WTC11 (cell line): ENCODE measurements around the gene UCP1. TPM values are rescaled to one million over a fixed set of nuclear protein-coding genes. Genes with fewer than 3 reads are reported as not detected.

Experiments used
- ATAC-seq: fragments of 200-7000 bp; cut with Tn5 transposase; 2 replicates; pipeline ENCODE4 v1.10.0; 2021; ENCODE audit warnings: mild to moderate bottlenecking, moderate library complexity
- CTCF ChIA-PET: fragments of 300-600 bp; sonication (Branson Sonifier 250); formaldehyde crosslinking; loops from one replicate; lab custom pipeline; 2021; ENCODE audit warnings: antibody characterized with exemption; lab: Charles Lee
- POLR2A ChIA-PET: fragments of 350-600 bp; sonication (Branson Sonifier 250); formaldehyde crosslinking; loops from one replicate; lab custom pipeline; 2021; ENCODE audit warnings: antibody characterized with exemption; lab: Charles Lee
- DNase-seq: peaks from one replicate; pipeline ENCODE4 v3.0.0; 2021; ENCODE audit warnings: low spot score
- H3K27ac Mint-ChIP-seq: 2 replicates; pipeline ENCODE4 v1.8.0; 2021; ENCODE audit warnings: mixed read lengths
- H3K27me3 Mint-ChIP-seq: 2 replicates; pipeline ENCODE4 v1.8.0; 2021; ENCODE audit warnings: low read depth, mild to moderate bottlenecking, moderate library complexity, mixed read lengths
- H3K36me3 Mint-ChIP-seq: 2 replicates; pipeline ENCODE4 v1.8.0; 2021; ENCODE audit warnings: mixed read lengths
- H3K4me1 Mint-ChIP-seq: 2 replicates; pipeline ENCODE4 v1.8.0; 2022; ENCODE audit warnings: mixed read lengths
- H3K4me3 Mint-ChIP-seq: 2 replicates; pipeline ENCODE4 v1.8.0; 2021; ENCODE audit warnings: mild to moderate bottlenecking, moderate library complexity, mixed read lengths
- H3K9me3 Mint-ChIP-seq: 2 replicates; pipeline ENCODE4 v1.8.0; 2021; ENCODE audit warnings: mixed read lengths
- AFF4 ChIP-seq: sonication (generic); formaldehyde crosslinking; IDR thresholded peaks from 2 replicates; pipeline ENCODE4 v1.8.1; 2023; ENCODE audit warnings: mild to moderate bottlenecking, missing genetic modification reagents, borderline replicate concordance
- AR ChIP-seq: fragments of 250-450 bp; sonication (Bioruptor Pico); IDR thresholded peaks from 2 replicates; pipeline ENCODE4 v1.9.0; 2021; ENCODE audit warnings: mild to moderate bottlenecking
- ATF1 ChIP-seq: sonication (generic); formaldehyde crosslinking; IDR thresholded peaks from 2 replicates; pipeline ENCODE4 v1.8.1; 2023; ENCODE audit warnings: mild to moderate bottlenecking, moderate library complexity, missing genetic modification reagents
- CREB1 ChIP-seq: sonication (generic); formaldehyde crosslinking; IDR thresholded peaks from 2 replicates; pipeline ENCODE4 v1.8.0; 2023; ENCODE audit warnings: mild to moderate bottlenecking, missing genetic modification reagents
- FOXJ3 ChIP-seq: sonication (generic); formaldehyde crosslinking; IDR thresholded peaks from 2 replicates; pipeline ENCODE4 v1.9.0; 2021; ENCODE audit warnings: missing genetic modification reagents, mild to moderate bottlenecking, borderline replicate concordance
- FOXP4 ChIP-seq: sonication (generic); formaldehyde crosslinking; IDR thresholded peaks from 2 replicates; pipeline ENCODE4 v1.8.0; 2022; ENCODE audit warnings: mild to moderate bottlenecking, missing genetic modification reagents
- GABPB1 ChIP-seq: sonication (generic); formaldehyde crosslinking; IDR thresholded peaks from 2 replicates; pipeline ENCODE4 v1.8.1; 2023; ENCODE audit warnings: mild to moderate bottlenecking, missing genetic modification reagents
- JAZF1 ChIP-seq: fragments of 250-450 bp; sonication (Bioruptor Pico); IDR thresholded peaks from 2 replicates; pipeline ENCODE4 v1.9.0; 2021; ENCODE audit warnings: moderate library complexity, mild to moderate bottlenecking, inconsistent platforms
- NFE2L1 ChIP-seq: sonication (generic); formaldehyde crosslinking; IDR thresholded peaks from 2 replicates; pipeline ENCODE4 v1.8.1; 2023; ENCODE audit warnings: missing genetic modification reagents
- RORB ChIP-seq: fragments of 250-450 bp; sonication (Bioruptor Pico); IDR thresholded peaks from 2 replicates; pipeline ENCODE4 v1.9.0; 2021; ENCODE audit warnings: mild to moderate bottlenecking
- SMAD3 ChIP-seq: sonication (generic); formaldehyde crosslinking; IDR thresholded peaks from 2 replicates; pipeline ENCODE4 v1.8.0; 2022; ENCODE audit warnings: missing genetic modification reagents, mild to moderate bottlenecking, borderline replicate concordance
- TP53 ChIP-seq: sonication (generic); formaldehyde crosslinking; IDR thresholded peaks from 2 replicates; pipeline ENCODE4 v1.8.1; 2023; ENCODE audit warnings: mild to moderate bottlenecking, missing genetic modification reagents
- ZNF138 ChIP-seq: sonication (generic); formaldehyde crosslinking; conservative IDR thresholded peaks from 2 replicates; pipeline ENCODE4 v1.8.1; 2022; ENCODE audit warnings: mild to moderate bottlenecking, moderate library complexity, missing genetic modification reagents
- ZNF281 ChIP-seq: sonication (generic); formaldehyde crosslinking; IDR thresholded peaks from 2 replicates; pipeline ENCODE4 v1.8.0; 2023; ENCODE audit warnings: mild to moderate bottlenecking, missing genetic modification reagents
- ZNF317 ChIP-seq: sonication (generic); formaldehyde crosslinking; IDR thresholded peaks from 2 replicates; pipeline ENCODE4 v1.8.1; 2023; ENCODE audit warnings: low read depth, mild to moderate bottlenecking, moderate library complexity, missing genetic modification reagents, borderline replicate concordance
- ZSCAN18 ChIP-seq: fragments of 250-450 bp; sonication (Bioruptor Pico); IDR thresholded peaks from 2 replicates; pipeline ENCODE4 v2.1.2; 2022; ENCODE audit warnings: mild to moderate bottlenecking, moderate library complexity
- total RNA-seq: library from RNA; stranded (reverse); gene quantifications from 3 replicates; pipeline ENCODE4 v1.2.3, GENCODE V29; 2021
- TF ChIP-seq, protein P1 (sequence below): sonication (generic); formaldehyde crosslinking; IDR thresholded peaks from 2 replicates; pipeline ENCODE4 v1.8.1; 2023; ENCODE audit warnings: mild to moderate bottlenecking, missing genetic modification reagents
- TF ChIP-seq, protein P2 (sequence below): sonication (generic); formaldehyde crosslinking; IDR thresholded peaks from 2 replicates; pipeline ENCODE4 v1.8.1; 2023; ENCODE audit warnings: mild to moderate bottlenecking, moderate library complexity, missing genetic modification reagents
- TF ChIP-seq, protein P3 (sequence below): sonication (generic); formaldehyde crosslinking; IDR thresholded peaks from 2 replicates; pipeline ENCODE4 v1.8.1; 2022; ENCODE audit warnings: mild to moderate bottlenecking, missing genetic modification reagents, moderate library complexity, borderline replicate concordance

The UCP1 gene
- total RNA-seq, 1 experiment from 2014 or later, result 0.15 TPM

DNA sequence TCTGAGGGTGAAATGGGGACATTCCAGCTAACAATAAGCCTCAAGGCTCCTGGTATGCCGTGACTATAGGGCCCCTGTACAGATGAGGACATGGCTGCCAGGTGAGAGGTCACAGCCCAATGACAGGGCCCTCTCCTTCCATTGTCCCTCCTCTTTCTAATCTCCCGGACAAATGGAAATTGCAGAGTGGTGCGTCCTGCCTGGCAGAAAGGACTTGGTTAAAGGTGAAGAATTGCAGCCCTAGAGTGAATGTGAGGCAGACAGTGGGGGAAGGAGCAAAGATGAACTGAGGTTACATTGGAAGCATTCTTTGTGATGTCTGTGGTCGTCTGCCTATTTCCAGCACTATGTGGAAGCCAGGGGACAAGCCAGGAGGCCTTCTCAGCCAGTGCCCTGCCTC lies 6.7 kb upstream of the UCP1 start (continued):
- no peak for TF ChIP-seq ZNF281 (CRISPR knock-in tag)
- TF ChIP-seq TP53, result no peak
- no peak for TF ChIP-seq SMAD3
- TF ChIP-seq AR, result no peak
- TF ChIP-seq, protein P1, sequence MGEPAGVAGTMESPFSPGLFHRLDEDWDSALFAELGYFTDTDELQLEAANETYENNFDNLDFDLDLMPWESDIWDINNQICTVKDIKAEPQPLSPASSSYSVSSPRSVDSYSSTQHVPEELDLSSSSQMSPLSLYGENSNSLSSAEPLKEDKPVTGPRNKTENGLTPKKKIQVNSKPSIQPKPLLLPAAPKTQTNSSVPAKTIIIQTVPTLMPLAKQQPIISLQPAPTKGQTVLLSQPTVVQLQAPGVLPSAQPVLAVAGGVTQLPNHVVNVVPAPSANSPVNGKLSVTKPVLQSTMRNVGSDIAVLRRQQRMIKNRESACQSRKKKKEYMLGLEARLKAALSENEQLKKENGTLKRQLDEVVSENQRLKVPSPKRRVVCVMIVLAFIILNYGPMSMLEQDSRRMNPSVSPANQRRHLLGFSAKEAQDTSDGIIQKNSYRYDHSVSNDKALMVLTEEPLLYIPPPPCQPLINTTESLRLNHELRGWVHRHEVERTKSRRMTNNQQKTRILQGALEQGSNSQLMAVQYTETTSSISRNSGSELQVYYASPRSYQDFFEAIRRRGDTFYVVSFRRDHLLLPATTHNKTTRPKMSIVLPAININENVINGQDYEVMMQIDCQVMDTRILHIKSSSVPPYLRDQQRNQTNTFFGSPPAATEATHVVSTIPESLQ (CRISPR knock-in tag), result no peak
- no peak for TF ChIP-seq AFF4 (CRISPR knock-in tag)
- TF ChIP-seq ZSCAN18 (CRISPR knock-in tag), result no peak
- no peak for TF ChIP-seq FOXJ3 (CRISPR knock-in tag)
- no peak for TF ChIP-seq FOXP4 (CRISPR knock-in tag)

GRCh38 chr4:140571620-140572019 lies 2.9 kb upstream of the UCP1 start:
- ATAC-seq (no peak), DNase-seq (no peak)
- H3K36me3 Mint-ChIP-seq, result no peaks in the 10 kb centered on the region
- H3K4me1 Mint-ChIP-seq, result peaks cover 16% of the 10 kb centered on the region
- POLR2A ChIA-PET, result no interaction called here
- CTCF ChIA-PET, result no interaction called here
- H3K9me3 Mint-ChIP-seq, result peaks cover 17% of the 10 kb centered on the region
- no peak overlapping the region for H3K27ac Mint-ChIP-seq
- H3K4me3 Mint-ChIP-seq, result no peak overlapping the region
- peaks cover under 1% of the 10 kb centered on the region; the same call in 1 of the 2 replicates for H3K27me3 Mint-ChIP-seq
- TF ChIP-seq CREB1 (CRISPR knock-in tag), result no peak
- no peak for TF ChIP-seq NFE2L1
- TF ChIP-seq, protein P2, sequence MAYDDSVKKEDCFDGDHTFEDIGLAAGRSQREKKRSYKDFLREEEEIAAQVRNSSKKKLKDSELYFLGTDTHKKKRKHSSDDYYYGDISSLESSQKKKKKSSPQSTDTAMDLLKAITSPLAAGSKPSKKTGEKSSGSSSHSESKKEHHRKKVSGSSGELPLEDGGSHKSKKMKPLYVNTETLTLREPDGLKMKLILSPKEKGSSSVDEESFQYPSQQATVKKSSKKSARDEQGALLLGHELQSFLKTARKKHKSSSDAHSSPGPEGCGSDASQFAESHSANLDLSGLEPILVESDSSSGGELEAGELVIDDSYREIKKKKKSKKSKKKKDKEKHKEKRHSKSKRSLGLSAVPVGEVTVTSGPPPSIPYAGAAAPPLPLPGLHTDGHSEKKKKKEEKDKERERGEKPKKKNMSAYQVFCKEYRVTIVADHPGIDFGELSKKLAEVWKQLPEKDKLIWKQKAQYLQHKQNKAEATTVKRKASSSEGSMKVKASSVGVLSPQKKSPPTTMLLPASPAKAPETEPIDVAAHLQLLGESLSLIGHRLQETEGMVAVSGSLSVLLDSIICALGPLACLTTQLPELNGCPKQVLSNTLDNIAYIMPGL, result no peak
- TF ChIP-seq ATF1 (CRISPR knock-in tag), result no peak
- TF ChIP-seq ZNF138 (CRISPR knock-in tag), result no peak
- no peak for TF ChIP-seq GABPB1 (CRISPR knock-in tag)
- TF ChIP-seq JAZF1 (CRISPR knock-in tag), result no peak
- TF ChIP-seq ZNF317 (CRISPR knock-in tag), result no peak
- TF ChIP-seq RORB (CRISPR knock-in tag), result no peak
- TF ChIP-seq, protein P3, sequence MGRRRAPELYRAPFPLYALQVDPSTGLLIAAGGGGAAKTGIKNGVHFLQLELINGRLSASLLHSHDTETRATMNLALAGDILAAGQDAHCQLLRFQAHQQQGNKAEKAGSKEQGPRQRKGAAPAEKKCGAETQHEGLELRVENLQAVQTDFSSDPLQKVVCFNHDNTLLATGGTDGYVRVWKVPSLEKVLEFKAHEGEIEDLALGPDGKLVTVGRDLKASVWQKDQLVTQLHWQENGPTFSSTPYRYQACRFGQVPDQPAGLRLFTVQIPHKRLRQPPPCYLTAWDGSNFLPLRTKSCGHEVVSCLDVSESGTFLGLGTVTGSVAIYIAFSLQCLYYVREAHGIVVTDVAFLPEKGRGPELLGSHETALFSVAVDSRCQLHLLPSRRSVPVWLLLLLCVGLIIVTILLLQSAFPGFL (CRISPR knock-in tag), result no peak
